Hematopoietic multipotent progenitor cell (in vitro differentiated cells): ENCODE measurements around the gene MYL3. TPM values are rescaled to one million over a fixed set of nuclear protein-coding genes. Genes with fewer than 3 reads are reported as not detected.
A peak's percentile ranks its signal among the peaks of the same experiment; 100 is the strongest.
"Not testable (repeated sequence)": the region's sequence is repeated elsewhere in the genome, so short reads cannot be mapped to it uniquely, and the experiment has no call there.

ENCODE experiments used
- DNase-seq, 3 donors: peaks; one replicate each; pipeline ENCODE4 v3.0.0-alpha.2; 2011 to 2015; ENCODE audit warnings: low read depth in 2 of 3, low spot score in 2 of 3
- total RNA-seq: library from RNA; depleted of rRNA; stranded (reverse); fragments of >200 nt; gene quantifications from one replicate; pipeline ENCODE4 v1.2.3, GENCODE V29; 2012

Gene MYL3
- not detected for total RNA-seq

GRCh38 chr3:46863261-46863782, at the start of gene MYL3:
Gene MYL3 (minus strand): TSS chr3:46863444. CDS start chr3:46863390, 54 bp downstream.
- DNase-seq, result no peak

GRCh38 chr3:46912986-46913385, 49.7 kb upstream of the MYL3 start:
- DNase-seq, result no peak

DNA sequence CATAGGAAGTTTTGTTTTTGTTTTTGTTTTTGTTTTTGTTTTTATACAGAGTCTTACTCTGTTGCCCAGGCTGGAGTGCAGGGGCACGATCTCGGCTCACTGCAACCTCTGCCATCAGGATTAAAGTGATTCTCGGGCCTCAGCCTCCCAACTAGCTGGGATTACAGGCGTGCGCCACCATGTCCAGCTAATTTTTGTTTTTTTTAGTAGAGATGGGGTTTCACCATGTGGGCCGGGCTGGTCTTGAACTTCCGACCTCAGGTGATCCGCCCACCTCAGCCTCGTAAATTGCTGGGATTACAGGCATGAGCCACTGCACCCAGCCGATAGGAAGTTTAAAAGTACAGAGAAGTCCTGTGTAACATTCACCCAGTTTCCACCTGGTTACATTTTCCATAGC, 47.7 kb upstream of the MYL3 start:
- not testable (repeated sequence) for DNase-seq

DNA sequence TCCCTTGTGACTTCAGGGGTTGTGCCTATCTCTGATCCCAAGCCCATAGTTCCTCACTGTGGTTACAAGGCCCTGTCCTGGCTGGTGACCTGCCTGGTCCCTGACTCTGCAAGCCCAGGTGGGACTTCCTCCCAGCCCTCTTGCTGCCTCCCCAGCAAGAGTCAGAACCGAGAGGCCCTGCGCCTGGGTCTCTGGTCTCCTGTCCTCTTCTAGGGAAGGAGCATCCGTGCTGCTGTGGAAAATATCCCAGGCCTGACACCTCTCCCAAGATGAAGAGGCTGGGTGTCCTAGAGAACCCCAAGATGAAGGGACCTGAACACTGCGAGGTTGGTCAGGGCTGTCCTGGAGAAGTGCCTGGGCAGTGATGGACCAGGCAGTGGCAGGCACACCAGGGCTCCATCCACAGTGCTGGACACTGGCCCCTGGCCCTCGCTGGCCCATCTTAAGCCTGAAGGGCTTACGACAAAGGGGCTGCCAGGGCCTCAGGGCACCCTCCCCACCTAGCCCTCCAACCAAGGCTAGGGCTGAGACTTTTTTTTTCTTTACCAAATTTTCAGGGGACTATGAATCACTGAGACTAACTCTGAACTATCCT, 47.0 kb upstream of the MYL3 start:
- no peak for DNase-seq

GRCh38 chr3:46909535-46910161, 46.4 kb upstream of the MYL3 start:
- DNase-seq, result peak; percentile 36 to 91 (median 84)

DNA sequence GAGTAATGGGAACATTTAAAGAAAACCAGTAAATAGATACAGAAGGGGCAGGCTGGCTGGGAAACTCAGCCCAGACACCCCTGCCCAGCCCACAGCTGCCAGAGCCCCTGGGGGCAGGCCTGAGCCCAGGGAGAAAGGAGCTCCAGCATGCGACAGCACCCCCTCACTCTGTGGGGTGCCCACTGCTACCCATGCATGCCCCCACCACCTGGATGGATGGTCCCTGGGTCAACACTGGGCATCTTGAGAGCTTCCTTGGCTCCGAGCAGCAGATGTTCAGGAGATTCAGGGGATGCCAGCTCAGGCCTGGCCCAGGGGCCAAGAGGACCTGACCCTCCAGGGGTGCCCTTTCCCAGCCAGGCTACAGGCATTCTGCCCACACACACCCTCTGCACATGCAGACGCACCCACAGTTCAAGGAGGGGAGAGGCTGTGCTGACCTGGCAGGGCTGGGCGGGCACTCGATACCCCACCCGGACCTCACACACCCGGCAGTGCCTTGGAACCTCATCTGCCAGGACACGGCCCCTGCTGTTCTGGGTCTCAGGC, 45.8 kb upstream of the MYL3 start:
- DNase-seq, result no peak

- no peak for DNase-seq
Observed at GRCh38 chr3:46908294-46908985, 45.2 kb upstream of the MYL3 start.

GRCh38 chr3:46907960-46908293, 44.7 kb upstream of the MYL3 start:
- no peak for DNase-seq

GRCh38 chr3:46907271-46907670, 44.0 kb upstream of the MYL3 start:
- DNase-seq, result no peak

DNA sequence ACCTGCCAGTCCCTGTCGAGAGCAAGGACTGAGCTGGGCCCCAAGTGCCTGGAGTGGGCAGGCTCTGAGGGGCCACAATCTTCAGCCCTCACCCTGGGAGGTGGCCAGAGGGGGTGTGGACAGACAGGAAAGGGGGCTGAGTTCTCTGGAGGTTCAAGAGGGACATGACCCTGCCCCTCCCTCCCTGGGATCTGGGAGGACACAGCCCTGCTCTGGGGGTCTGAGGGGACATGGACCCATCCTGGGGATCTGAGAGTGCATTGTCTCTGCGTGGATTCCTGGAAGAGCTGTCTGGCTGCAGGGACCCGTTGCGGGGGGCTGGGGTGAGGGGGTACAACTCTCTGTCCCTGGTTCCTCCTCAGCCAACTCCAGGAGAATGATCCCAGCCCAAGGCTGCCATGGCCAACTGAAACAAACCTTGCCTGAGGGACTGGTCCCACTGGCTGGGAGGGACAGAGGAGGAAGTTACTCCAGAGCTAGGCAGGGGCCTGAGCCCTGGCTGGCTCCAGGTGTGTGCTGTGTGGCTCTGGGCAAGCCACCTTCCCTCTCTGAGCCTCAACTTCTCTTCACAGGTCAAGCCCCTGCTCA, 43.3 kb upstream of the MYL3 start:
- DNase-seq, result no peak

GRCh38 chr3:46905661-46906451, 42.6 kb upstream of the MYL3 start:
- DNase-seq, result no peak

DNA sequence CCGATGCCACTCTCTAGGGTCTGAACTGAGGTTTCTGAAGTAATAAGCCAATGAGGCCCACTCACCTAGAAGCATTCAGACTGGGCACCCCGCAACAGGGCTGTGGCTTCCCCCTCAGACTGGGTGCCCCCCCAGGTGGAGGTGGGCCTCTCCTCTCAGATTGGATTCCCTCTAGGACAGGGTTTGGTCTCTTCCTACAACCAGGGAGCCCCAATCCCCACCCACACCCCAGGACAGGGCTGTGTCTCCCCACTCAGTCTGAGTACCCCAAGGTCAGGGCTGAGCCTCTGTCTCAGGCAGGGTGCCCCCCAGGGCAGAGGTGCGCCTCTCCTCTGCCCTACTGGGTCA, 41.9 kb upstream of the MYL3 start:
- DNase-seq, result no peak

DNA sequence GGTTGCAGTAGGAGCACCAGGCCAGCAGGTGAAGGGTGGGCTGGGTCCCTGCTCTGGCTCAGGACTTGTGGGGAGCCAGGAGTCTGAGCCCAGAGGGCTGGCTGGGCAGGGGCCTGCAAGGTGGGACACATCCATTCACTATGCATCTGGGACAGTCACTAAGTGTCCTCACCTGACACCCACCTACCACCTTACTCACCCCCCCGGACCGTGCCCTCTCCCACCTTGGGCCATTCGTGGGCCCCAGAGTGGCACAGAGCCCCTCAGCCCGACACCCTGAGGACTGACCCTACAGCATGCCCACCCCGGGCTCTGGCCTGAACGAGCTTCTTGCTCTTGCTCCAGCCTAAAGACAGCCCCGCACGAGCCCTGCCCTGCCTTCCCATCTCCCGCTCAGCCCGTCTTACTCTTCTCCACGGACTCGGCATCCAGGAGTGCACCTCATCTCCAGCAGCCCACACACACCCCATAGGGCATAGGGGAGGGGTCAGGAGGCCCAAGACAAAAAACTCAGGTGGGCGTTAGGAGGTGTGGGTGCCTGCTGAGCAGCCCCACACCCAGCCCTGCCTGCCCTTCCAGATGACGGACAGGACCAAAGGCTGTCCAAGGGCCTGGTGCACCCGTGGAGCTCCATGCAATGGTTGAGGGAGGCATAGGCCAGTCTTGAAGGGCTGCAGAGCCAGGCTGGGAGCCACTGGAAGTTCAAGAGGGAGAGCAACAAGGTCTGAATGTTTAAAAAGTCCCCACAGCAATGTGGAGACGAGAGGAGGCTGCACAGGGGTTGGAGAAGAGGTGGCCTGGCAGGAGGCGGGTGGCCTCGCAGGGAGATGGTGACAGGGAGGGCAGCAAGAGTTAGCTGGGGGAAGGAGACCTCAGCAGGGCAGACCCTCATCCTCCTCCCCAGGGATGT, 41.3 kb upstream of the MYL3 start:
- DNase-seq, result no peak

- DNase-seq, result no peak
Observed at GRCh38 chr3:46903341-46904302, 40.4 kb upstream of the MYL3 start.

- DNase-seq, result no peak
Observed at GRCh38 chr3:46902188-46902631, 39.0 kb upstream of the MYL3 start.

DNA sequence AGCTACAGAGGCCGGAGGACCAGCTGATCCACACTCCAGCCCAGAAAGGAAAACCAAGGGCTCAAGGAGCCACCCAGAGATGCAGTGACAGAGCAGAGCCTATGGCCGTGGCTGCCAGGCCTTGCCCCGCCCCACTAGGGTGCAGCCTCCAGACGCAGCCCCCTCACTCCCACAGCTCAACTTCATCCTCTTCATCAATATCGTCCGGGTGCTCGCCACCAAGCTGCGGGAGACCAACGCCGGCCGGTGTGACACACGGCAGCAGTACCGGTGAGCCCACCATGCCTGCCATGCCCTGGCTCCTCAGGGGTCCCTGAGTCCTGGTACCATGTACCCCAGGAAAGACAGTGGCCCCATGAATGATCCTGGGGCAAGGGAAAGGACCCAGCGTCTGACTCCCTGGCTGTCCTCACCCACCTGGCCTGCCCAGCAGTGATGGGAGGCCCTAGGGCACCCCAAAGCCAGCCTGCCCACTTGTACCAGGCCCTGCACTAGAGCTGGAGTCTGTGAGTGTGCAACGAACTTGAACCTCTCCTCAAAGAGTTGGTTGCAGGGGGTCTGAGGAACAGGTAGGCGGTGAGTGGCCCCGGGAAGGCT, 38.4 kb upstream of the MYL3 start:
- DNase-seq, result no peak

DNA sequence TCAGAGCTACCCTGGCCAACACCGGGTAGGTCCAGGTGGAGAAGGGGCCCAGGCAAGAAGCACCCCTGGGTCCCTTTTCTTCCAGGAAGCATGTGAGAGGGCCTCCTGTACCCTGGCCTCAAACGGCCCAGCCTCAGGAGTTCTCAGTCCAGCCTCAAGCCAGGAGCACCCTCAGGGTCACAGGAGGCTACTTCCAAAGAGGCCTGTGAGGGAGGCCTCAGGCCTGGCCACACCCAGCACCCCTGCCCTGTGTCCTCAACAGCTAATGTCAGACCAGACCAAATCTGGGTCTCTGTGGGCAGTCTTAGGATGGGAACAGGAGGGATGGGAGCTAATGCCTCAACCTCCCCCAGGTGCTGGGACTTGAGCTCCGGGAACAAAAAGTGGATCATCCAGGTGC, 37.8 kb upstream of the MYL3 start:
- DNase-seq, result no peak

DNA sequence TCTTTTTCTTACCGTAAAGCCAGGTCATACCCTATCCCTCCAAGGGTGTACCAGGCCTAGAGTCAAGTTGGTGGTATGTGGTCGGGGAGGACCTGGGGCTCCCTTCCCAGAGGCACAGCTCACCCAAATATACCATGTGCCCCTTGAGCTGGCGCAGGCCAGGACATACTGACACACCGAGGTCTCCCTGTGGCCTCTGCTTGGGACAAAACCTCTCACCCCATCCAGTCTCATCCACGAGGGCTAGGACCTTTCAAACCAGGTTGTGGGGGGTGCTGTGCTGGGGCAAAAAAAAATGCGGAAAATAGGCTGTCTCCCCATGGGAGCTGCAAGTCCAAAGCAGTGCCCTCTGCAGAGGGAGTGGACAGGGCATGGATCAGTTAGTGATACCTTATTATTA, 37.1 kb upstream of the MYL3 start:
- no peak for DNase-seq
